Mesenchymal stem cell (in vitro differentiated cells and primary cell): ENCODE measurements around the gene CRELD2.

Experiments used
- DNase-seq: peaks from one replicate; pipeline ENCODE4 v3.0.0-alpha.2; 2013
- H2AFZ ChIP-seq: one replicate; pipeline ENCODE4 v1.6.1; 2013; ENCODE audit warnings: low read depth, mild to moderate bottlenecking, control low read depth, inconsistent platforms, low read length, moderate library complexity
- H2AK5ac ChIP-seq: 2 replicates; pipeline ENCODE4 v1.6.1; 2013; ENCODE audit warnings: low read length, moderate library complexity, mild to moderate bottlenecking, inconsistent platforms; ENCODE audit not compliant: severe bottlenecking
- H2BK120ac ChIP-seq: one replicate; pipeline ENCODE4 v1.6.1; 2013; ENCODE audit warnings: low read depth, mild to moderate bottlenecking, inconsistent platforms, low read length, moderate library complexity
- H2BK12ac ChIP-seq, 2 experiments: one replicate each; pipeline ENCODE4 v1.6.1; 2013; ENCODE audit warnings: inconsistent platforms in 2 of 2, low read length in 2 of 2, mild to moderate bottlenecking in 2 of 2, moderate library complexity in 2 of 2, control low read depth in 1 of 2
- H2BK15ac ChIP-seq: one replicate; pipeline ENCODE4 v1.6.1; 2013; ENCODE audit warnings: mild to moderate bottlenecking, low read depth, inconsistent platforms; ENCODE audit not compliant: poor library complexity, severe bottlenecking
- H2BK5ac ChIP-seq: 2 replicates; pipeline ENCODE4 v1.6.1; 2013; ENCODE audit warnings: low read depth, mild to moderate bottlenecking, low read length, control low read depth, inconsistent platforms; ENCODE audit not compliant: poor library complexity, severe bottlenecking
- H3K14ac ChIP-seq, 2 experiments: one replicate each; pipeline ENCODE4 v1.6.1; 2013; ENCODE audit warnings: inconsistent platforms in 2 of 2, low read length in 2 of 2, control low read depth in 1 of 2, mild to moderate bottlenecking in 1 of 2, moderate library complexity in 1 of 2
- H3K18ac ChIP-seq, 2 experiments: one replicate each; pipeline ENCODE4 v1.6.1; 2013; ENCODE audit warnings: inconsistent platforms in 2 of 2, low read length in 2 of 2, control low read depth in 1 of 2, low read depth in 1 of 2, mild to moderate bottlenecking in 1 of 2
- H3K23ac ChIP-seq, 2 experiments: one replicate each; pipeline ENCODE4 v1.6.1; 2013; ENCODE audit warnings: inconsistent platforms in 2 of 2, low read length in 2 of 2, mild to moderate bottlenecking in 2 of 2, moderate library complexity in 2 of 2, control low read depth in 1 of 2
- H3K27ac ChIP-seq: 2 replicates; pipeline ENCODE4 v1.5.1; 2013; ENCODE audit warnings: mild to moderate bottlenecking, moderate library complexity, low read length, control low read depth, inconsistent platforms; ENCODE audit not compliant: poor library complexity, severe bottlenecking
- H3K27me3 ChIP-seq, 2 experiments: 2 replicates each; pipeline versions ENCODE4 v1.6.1 to v1.7.0; 2013; ENCODE audit warnings: low read length in 2 of 2, mild to moderate bottlenecking in 2 of 2, moderate library complexity in 2 of 2, control low read depth in 1 of 2, inconsistent platforms in 1 of 2; ENCODE audit not compliant: control insufficient read depth in 1 of 2, insufficient read depth in 1 of 2
- H3K36me3 ChIP-seq, 2 experiments: 2 replicates each; pipeline versions ENCODE4 v1.6.1 to v1.7.0; 2013; ENCODE audit warnings: low read length in 2 of 2, control low read depth in 1 of 2, inconsistent platforms in 1 of 2, low read depth in 1 of 2, mild to moderate bottlenecking in 1 of 2; ENCODE audit not compliant: insufficient read depth in 2 of 2, control insufficient read depth in 1 of 2
- H3K4ac ChIP-seq, 2 experiments: one replicate each; pipeline ENCODE4 v1.6.1; 2013; ENCODE audit warnings: inconsistent platforms in 2 of 2, low read length in 2 of 2, mild to moderate bottlenecking in 2 of 2, moderate library complexity in 2 of 2, control low read depth in 1 of 2, low read depth in 1 of 2
- H3K4me1 ChIP-seq: 2 replicates; pipeline ENCODE4 v1.6.1; 2013; ENCODE audit warnings: low read depth, low read length, control low read depth; ENCODE audit not compliant: control insufficient read depth, insufficient read depth
- H3K4me2 ChIP-seq: 2 replicates; pipeline ENCODE4 v1.6.1; 2013; ENCODE audit warnings: low read length, mild to moderate bottlenecking, inconsistent platforms; ENCODE audit not compliant: poor library complexity, severe bottlenecking
- H3K4me3 ChIP-seq, 2 experiments: 2 replicates each; pipeline versions ENCODE4 v1.5.1 to v1.7.0; 2013; ENCODE audit warnings: low read length in 2 of 2, mild to moderate bottlenecking in 2 of 2, control low read depth in 1 of 2, low read depth in 1 of 2; ENCODE audit not compliant: insufficient read depth in 1 of 2
- H3K79me1 ChIP-seq: replicated peaks from 2 replicates; pipeline ENCODE4 v1.6.1; 2013; ENCODE audit warnings: mild to moderate bottlenecking, control low read depth, low read length, inconsistent platforms; ENCODE audit not compliant: poor library complexity, severe bottlenecking
- H3K9ac ChIP-seq: 2 replicates; pipeline ENCODE4 v1.7.0; 2013; ENCODE audit warnings: mild to moderate bottlenecking, low read length, moderate library complexity
- H3K9me3 ChIP-seq: 2 replicates; pipeline ENCODE4 v1.7.0; 2013; ENCODE audit warnings: mild to moderate bottlenecking, low read length; ENCODE audit not compliant: control insufficient read depth
- H4K8ac ChIP-seq: one replicate; pipeline ENCODE4 v1.6.1; 2013; ENCODE audit warnings: inconsistent platforms, mild to moderate bottlenecking, low read length, moderate library complexity
- H4K91ac ChIP-seq: one replicate; pipeline ENCODE4 v1.6.1; 2013; ENCODE audit warnings: mild to moderate bottlenecking, low read length, inconsistent platforms
- WGBS: methylation state at CpG from one replicate; pipeline ENCODE4 v1.1.7; 2013; ENCODE audit warnings: mixed read lengths; 5-methylcytosine and 5-hydroxymethylcytosine counted together

The CRELD2 gene

GRCh38 chr22:49950396-49950994 lies 32.1 kb downstream of the CRELD2 start:
- H3K4ac ChIP-seq: peak overlapping the region in 1 of 2 experiments; percentile 20
- peak overlapping the region; percentile 44 for H2BK15ac ChIP-seq
- H2BK12ac ChIP-seq: peak overlapping the region in 1 of 2 experiments; percentile 12
- peak overlapping the region; percentile 97 for H4K91ac ChIP-seq
- peak overlapping the region; percentile 22 for H2BK120ac ChIP-seq
- no peaks in the 10 kb centered on the region for H3K9me3 ChIP-seq
- no peak overlapping the region for H4K8ac ChIP-seq
- H3K4me3 ChIP-seq: no peak overlapping the region
- 82% methylated on average over 11 of the region's 18 CpGs for WGBS
- no peak overlapping the region for H3K23ac ChIP-seq
- DNase-seq: no peak
- no peak overlapping the region for H3K9ac ChIP-seq
- H3K18ac ChIP-seq: no peak overlapping the region
- no peaks in the 10 kb centered on the region for H3K27me3 ChIP-seq
- H3K4me2 ChIP-seq: no peak overlapping the region
- H3K79me1 ChIP-seq: no peaks in the 10 kb centered on the region
- H3K4me1 ChIP-seq: peaks cover 52% of the 10 kb centered on the region
- H2AK5ac ChIP-seq: peak overlapping the region; percentile 15
- no peak overlapping the region for H2BK5ac ChIP-seq
- no peak overlapping the region for H3K27ac ChIP-seq
- H2AFZ ChIP-seq: no peak overlapping the region
- no peaks in the 10 kb centered on the region for H3K36me3 ChIP-seq
- no peak overlapping the region for H3K14ac ChIP-seq

GRCh38 chr22:49951000-49951677 lies 32.7 kb downstream of the CRELD2 start:
- Histone ChIP-seq H4K91ac (peak overlapping the region; percentile 97), H2AK5ac (peak overlapping the region; percentile 95), H2BK12ac (peak overlapping the region; percentile 55 to 76), H2BK5ac (no peak overlapping the region), H3K36me3 (no peaks in the 10 kb centered on the region), H3K4ac (peak overlapping the region; percentile 6 to 83), H3K4me1 (peaks cover 52% of the 10 kb centered on the region), H3K27ac (no peak overlapping the region), H3K9me3 (no peaks in the 10 kb centered on the region), H3K9ac (no peak overlapping the region), H2BK15ac (peak overlapping the region; percentile 93), H2AFZ (no peak overlapping the region), H4K8ac (peak overlapping the region; percentile 76), H3K27me3 (no peaks in the 10 kb centered on the region), H3K23ac (no peak overlapping the region), H3K18ac (peak overlapping the region; percentile 22 to 40), H3K79me1 (no peaks in the 10 kb centered on the region), H3K4me2 (no peak overlapping the region), H3K4me3 (no peak overlapping the region), H2BK120ac (peak overlapping the region; percentile 74), H3K14ac (peak overlapping the region in 1 of 2 experiments; percentile 12)
- 89% methylated on average over 28 of the region's 28 CpGs for WGBS
- DNase-seq: no peak

DNA sequence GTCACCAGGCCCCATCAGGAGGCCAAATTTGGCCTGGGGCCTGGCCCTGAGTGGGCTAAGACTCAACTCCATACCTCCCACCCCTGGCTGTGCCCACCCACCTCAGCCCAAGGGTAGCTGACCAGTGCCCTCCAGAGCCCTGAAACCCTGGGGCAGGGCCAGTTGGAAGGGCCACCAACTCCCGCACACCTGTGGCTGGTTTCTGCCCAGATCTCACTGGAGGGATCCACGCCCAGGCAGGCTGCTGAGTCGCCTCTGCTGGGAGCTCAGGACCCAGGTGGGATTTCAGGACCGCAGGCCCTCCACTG lies 33.2 kb downstream of the CRELD2 start:
- H3K9ac ChIP-seq: no peak overlapping the region
- H2BK12ac ChIP-seq: peak overlapping the region; percentile 55 to 76
- H3K27ac ChIP-seq: peak overlapping the region; percentile 90
- H4K8ac ChIP-seq: peak overlapping the region; percentile 30
- H2BK120ac ChIP-seq: peak overlapping the region; percentile 74
- no peak for DNase-seq
- peak overlapping the region; percentile 95 for H2AK5ac ChIP-seq
- peak overlapping the region; percentile 27 to 83 for H3K4ac ChIP-seq
- H3K18ac ChIP-seq: peak overlapping the region; percentile 40 to 58
- no peaks in the 10 kb centered on the region for H3K36me3 ChIP-seq
- peak overlapping the region; percentile 97 for H4K91ac ChIP-seq
- H3K14ac ChIP-seq: no peak overlapping the region
- no peak overlapping the region for H3K4me3 ChIP-seq
- no peaks in the 10 kb centered on the region for H3K9me3 ChIP-seq
- H3K23ac ChIP-seq: no peak overlapping the region
- no peak overlapping the region for H2AFZ ChIP-seq
- peak overlapping the region; percentile 93 for H2BK15ac ChIP-seq
- 77% methylated on average over 4 of the region's 4 CpGs for WGBS
- peaks cover 55% of the 10 kb centered on the region for H3K4me1 ChIP-seq
- H3K27me3 ChIP-seq: no peaks in the 10 kb centered on the region
- peak overlapping the region; percentile 79 for H2BK5ac ChIP-seq
- no peaks in the 10 kb centered on the region for H3K79me1 ChIP-seq
- no peak overlapping the region for H3K4me2 ChIP-seq
